K562 (cell line): ENCODE data around the gene SPIRE1. TPM values are rescaled to one million over a fixed set of nuclear protein-coding genes. Genes with fewer than 3 reads are reported as not detected.
"Not testable (repeated sequence)": the region's sequence is repeated elsewhere in the genome, so short reads cannot be mapped to it uniquely, and the experiment has no call there.

ENCODE experiments used
- ATAC-seq: fragments of 200-7000 bp; cut with Tn5 transposase; 3 replicates; pipeline ENCODE4 v1.9.1; 2020; ENCODE audit warnings: moderate library complexity
- BruUV-seq: library from RNA; stranded (reverse); fragments of 400-500 nt; replicated peaks from 2 replicates; lab custom pipeline; 2021; lab: Mats Ljungman, UMichigan
- CTCF ChIA-PET: fragments of 300-600 bp; formaldehyde crosslinking; extraction: SDS; loops from one replicate; lab custom pipeline; 2021; ENCODE audit warnings: low intra/inter-chr PET ratio; lab: Yijun Ruan, JAX
- POLR2A ChIA-PET: fragments of 300-600, 350-650 bp; sonication (Branson Sonifier 250); formaldehyde crosslinking; extraction: SDS; loops from one replicate; lab custom pipeline; 2021; ENCODE audit warnings: antibody characterized with exemption, inconsistent platforms; lab: Yijun Ruan, JAX
- DNase-seq, 4 experiments: peaks; one replicate each; pipeline versions ENCODE4 v3.0.0 to v3.0.0-alpha.2; 2011 to 2018; ENCODE audit warnings: low spot score in 3 of 4, mixed read lengths in 3 of 4; ENCODE audit errors: extremely low read depth in 1 of 4
- FAIRE-seq: peaks from 2 replicates; lab custom pipeline; 2011; peaks lifted over from hg19 to GRCh38; lab: Jason Lieb, UNC
- H2AFZ ChIP-seq: 2 replicates; pipeline ENCODE4 v1.6.0; 2011; ENCODE audit warnings: low read depth, low read length, control low read depth, inconsistent platforms
- H3K27ac ChIP-seq: fragments of 200-600 bp; 3 replicates; pipeline ENCODE4 v1.8.0; 2011; ENCODE audit warnings: low read depth, mild to moderate bottlenecking, control low read depth, inconsistent platforms, low read length, moderate library complexity, mixed read lengths; ENCODE audit errors: extremely low read depth
- H3K27me3 ChIP-seq, 2 experiments: fragments of 300-600 bp in 1 of 2; 2 replicates in 1 of 2; 3 replicates in 1 of 2; pipeline versions ENCODE4 v1.6.0 to v1.8.0; 2011; ENCODE audit warnings: inconsistent platforms in 2 of 2, low read length in 2 of 2, mild to moderate bottlenecking in 1 of 2, mixed read lengths in 1 of 2, moderate library complexity in 1 of 2; ENCODE audit not compliant: control insufficient read depth in 2 of 2, insufficient read depth in 2 of 2
- H3K36me3 ChIP-seq: fragments of 300-600 bp; 3 replicates; pipeline ENCODE4 v1.8.0; 2011; ENCODE audit warnings: mild to moderate bottlenecking, low read length, inconsistent platforms; ENCODE audit not compliant: control insufficient read depth, insufficient read depth
- H3K4me1 ChIP-seq, 2 experiments: fragments of 200-600 bp in 1 of 2; replicated peaks in 1 of 2; 2 replicates in 1 of 2; 3 replicates in 1 of 2; pipeline versions ENCODE4 v1.5.1 to v1.8.0; 2011; ENCODE audit warnings: inconsistent platforms in 2 of 2, low read length in 2 of 2, mild to moderate bottlenecking in 1 of 2, mixed read lengths in 1 of 2, moderate library complexity in 1 of 2; ENCODE audit not compliant: control insufficient read depth in 2 of 2, insufficient read depth in 2 of 2
- H3K4me2 ChIP-seq: 2 replicates; pipeline ENCODE4 v1.6.1; 2011; ENCODE audit warnings: low read length, control low read depth, inconsistent platforms, mixed read lengths; ENCODE audit not compliant: insufficient read depth
- H3K4me3 ChIP-seq: fragments of 200-600 bp; sonication (generic), shearing (Covaris generic); 2 replicates; pipeline ENCODE4 v1.5.1; 2016; ENCODE audit warnings: control low read depth, inconsistent platforms
- H3K79me2 ChIP-seq: fragments of 200-600 bp; 3 replicates; pipeline ENCODE4 v1.8.0; 2011; ENCODE audit warnings: low read length, inconsistent platforms; ENCODE audit not compliant: control insufficient read depth, insufficient read depth
- H3K9ac ChIP-seq, 2 experiments: 2 replicates each; pipeline versions ENCODE4 v1.6.0 to v1.6.1; 2011; ENCODE audit warnings: low read depth in 2 of 2, low read length in 2 of 2, control low read depth in 1 of 2, inconsistent platforms in 1 of 2, mild to moderate bottlenecking in 1 of 2, mixed read lengths in 1 of 2; ENCODE audit not compliant: insufficient read depth in 1 of 2
- H3K9me1 ChIP-seq: one replicate; pipeline ENCODE4 v1.6.0; 2011; ENCODE audit warnings: inconsistent platforms, mild to moderate bottlenecking, low read length, moderate library complexity; ENCODE audit not compliant: control insufficient read depth, insufficient read depth
- H3K9me3 ChIP-seq: replicated peaks from 2 replicates; pipeline ENCODE4 v1.5.1; 2011; ENCODE audit warnings: low read depth, low read length, inconsistent platforms; ENCODE audit not compliant: control insufficient read depth, insufficient read depth
- H4K20me1 ChIP-seq: replicated peaks from 2 replicates; pipeline ENCODE4 v1.6.1; 2011; ENCODE audit warnings: low read length, inconsistent platforms, mixed read lengths; ENCODE audit not compliant: control insufficient read depth, insufficient read depth
- FOSL1 ChIP-seq: fragments of 200-800 bp; sonication (Bioruptor generic); conservative IDR thresholded peaks from 2 replicates; pipeline ENCODE4 v1.6.1; 2016; ENCODE audit warnings: missing genetic modification characterization, missing compliant biosample characterization
- ILF3 ChIP-seq: fragments of 450-650 bp; IDR thresholded peaks from 2 replicates; pipeline ENCODE4 v1.6.1; 2018; ENCODE audit warnings: antibody characterized with exemption, mild to moderate bottlenecking, moderate library complexity, borderline replicate concordance
- IRF1 ChIP-seq: sonication (generic); formaldehyde crosslinking; IDR thresholded peaks from 2 replicates; pipeline ENCODE4 v1.8.0; 2022; ENCODE audit warnings: missing genetic modification reagents, mild to moderate bottlenecking, borderline replicate concordance
- MTA3 ChIP-seq: fragments of 450-650 bp; formaldehyde crosslinking; IDR thresholded peaks from 2 replicates; pipeline ENCODE4 v1.6.1; 2017; ENCODE audit warnings: mild to moderate bottlenecking, borderline replicate concordance
- NCOA4 ChIP-seq: fragments of 450-650 bp; IDR thresholded peaks from 2 replicates; pipeline ENCODE4 v1.6.1; 2018; ENCODE audit warnings: mild to moderate bottlenecking; ENCODE audit not compliant: partially characterized antibody
- ZNF609 ChIP-seq: sonication (generic); formaldehyde crosslinking; IDR thresholded peaks from 2 replicates; pipeline ENCODE4 v1.8.1; 2023; ENCODE audit warnings: missing genetic modification reagents, mild to moderate bottlenecking, borderline replicate concordance
- WGBS: fragments of 100-300 bp; shearing (Covaris generic); methylation state at CpG from one replicate; pipeline ENCODE4 v1.1.6; 2016; ENCODE audit warnings: low coverage, mixed read lengths; ENCODE audit not compliant: insufficient coverage; ENCODE audit errors: missing lambda C conversion rate; 5-methylcytosine and 5-hydroxymethylcytosine counted together
- in situ Hi-C: fragments of 300-500 bp; cut with MboI; formaldehyde crosslinking; loops from 4 replicates; pipeline ENCODE4 v1.15.0; 2018; ENCODE audit warnings: inconsistent platforms, mixed read lengths
- intact Hi-C: fragments of 100-400 bp; cut with micrococcal nuclease; formaldehyde crosslinking; loops from 2 replicates; pipeline ENCODE4 v1.14.2; 2022
- polyA plus RNA-seq, 8 experiments: library from polyadenylated mRNA; depleted of rRNA in 4 of 8; stranded (reverse) in 5 of 8; unstranded in 3 of 8; fragments of >200 nt; fragmentation: Nextera tagmentation in 2 of 8; fragmentation: Illumina TruSeq in 1 of 8; extraction: Ambion mirVana in 2 of 8; extraction: Trizol in 1 of 8; gene quantifications; 2 replicates each; pipeline versions ENCODE4 v1.2.1 to v1.2.3, GENCODE V29; 2011 to 2014; ENCODE audit warnings: inconsistent platforms in 1 of 8, missing spikeins in 1 of 8
- total RNA-seq, 7 experiments: library from RNA; depleted of rRNA in 6 of 7; stranded (reverse); fragments of >200 nt in 6 of 7; fragmentation: Illumina TruSeq in 2 of 7; extraction: Trizol in 2 of 7; gene quantifications; 2 replicates each; pipeline versions ENCODE4 v1.2.1 to v1.2.3, GENCODE V29; 2011 to 2021; ENCODE audit warnings: low replicate concordance in 1 of 7

SPIRE1 gene
- total and polyA plus RNA-seq, 9 of the 15 experiments (the other 6 are each of a cell fraction or from before 2014, with no cell fraction given), result 2.9 to 14.0 (median 10.2) TPM

- H3K4me1 ChIP-seq, BruUV-seq, H3K36me3 ChIP-seq, H3K4me3 ChIP-seq, POLR2A ChIA-PET, CTCF ChIA-PET, FAIRE-seq, H3K79me2 ChIP-seq, H3K9ac ChIP-seq, ATAC-seq, in situ Hi-C loops, H4K20me1 ChIP-seq, H3K27ac ChIP-seq, H3K27me3 ChIP-seq, intact Hi-C loops, H2AFZ ChIP-seq, H3K9me1 ChIP-seq, H3K9me3 ChIP-seq, H3K4me2 ChIP-seq, DNase-seq: not testable (repeated sequence)
- WGBS, result 66% methylated on average over 13 of the region's 13 CpGs
Measured at GRCh38 chr18:12551466-12551865, 106.4 kb downstream of the SPIRE1 start.

- H3K27me3 ChIP-seq, result no peaks in the 10 kb centered on the region
- POLR2A ChIA-PET, result interaction anchor here (0.6 to 0.8 kb wide), 2 partner anchors 10 to 28 kb away, joined by 3 read pairs; no protein-coding TSS in a partner anchor
- H2AFZ ChIP-seq, result no peak overlapping the region
- in situ Hi-C loops, result no loop called here
- no peak for ATAC-seq
- no peak overlapping the region for H3K4me2 ChIP-seq
- H3K36me3 ChIP-seq, result no peaks in the 10 kb centered on the region; the same call in 2 of the 3 replicates
- CTCF ChIA-PET, result no interaction called here
- no peak overlapping the region for H3K4me3 ChIP-seq
- H3K9me3 ChIP-seq, result no peaks in the 10 kb centered on the region; the same call in none of the 2 replicates
- TF ChIP-seq NCOA4 (no peak), MTA3 (no peak), IRF1 (CRISPR knock-in tag) (no peak), ZNF609 (no peak), FOSL1 (peak; percentile 67), ILF3 (no peak)
- intact Hi-C loops, result loop anchor here (5.0 kb wide), 1 partner anchor 114 kb away; the partner anchor contains the start of gene SPIRE1
- no peaks in the 10 kb centered on the region for H4K20me1 ChIP-seq
- no peak for DNase-seq
- H3K4me1 ChIP-seq, result no peaks in the 10 kb centered on the region; a peak in 1 of 5 replicates
- no peak overlapping the region for H3K27ac ChIP-seq
- no peaks in the 10 kb centered on the region for H3K79me2 ChIP-seq
- 69% methylated on average over 3 of the region's 3 CpGs for WGBS
- H3K9ac ChIP-seq, result no peak overlapping the region
- no peaks in the 10 kb centered on the region for H3K9me1 ChIP-seq
- no peak for FAIRE-seq
- BruUV-seq, result no TSS peak
Measured at GRCh38 chr18:12543697-12544096, 114.2 kb downstream of the SPIRE1 start.
